Uterus (tissue), 2 donors: ENCODE results near the gene NUP93.

Experiments used
- POLR2A ChIP-seq, 2 donors: fragments of 450-650 bp; IDR thresholded peaks; one replicate each; pipeline ENCODE4 v1.6.1; 2016; ENCODE audit warnings: antibody characterized with exemption in 2 of 2, mild to moderate bottlenecking in 1 of 2, moderate library complexity in 1 of 2
- TF ChIP-seq, protein P1 (sequence below), 4 experiments: fragments of 200-600 bp in 2 of 4; fragments of 450-650 bp in 2 of 4; sonication (generic) in 2 of 4; IDR thresholded peaks; one replicate each; pipeline ENCODE4 v1.5.1; 2016 to 2019; ENCODE audit warnings: antibody characterized with exemption in 4 of 4, mild to moderate bottlenecking in 2 of 4, moderate library complexity in 1 of 4

GRCh38 chr16:56773532-56773931, 43.6 kb downstream of the NUP93 start:
- TF ChIP-seq, protein P1, sequence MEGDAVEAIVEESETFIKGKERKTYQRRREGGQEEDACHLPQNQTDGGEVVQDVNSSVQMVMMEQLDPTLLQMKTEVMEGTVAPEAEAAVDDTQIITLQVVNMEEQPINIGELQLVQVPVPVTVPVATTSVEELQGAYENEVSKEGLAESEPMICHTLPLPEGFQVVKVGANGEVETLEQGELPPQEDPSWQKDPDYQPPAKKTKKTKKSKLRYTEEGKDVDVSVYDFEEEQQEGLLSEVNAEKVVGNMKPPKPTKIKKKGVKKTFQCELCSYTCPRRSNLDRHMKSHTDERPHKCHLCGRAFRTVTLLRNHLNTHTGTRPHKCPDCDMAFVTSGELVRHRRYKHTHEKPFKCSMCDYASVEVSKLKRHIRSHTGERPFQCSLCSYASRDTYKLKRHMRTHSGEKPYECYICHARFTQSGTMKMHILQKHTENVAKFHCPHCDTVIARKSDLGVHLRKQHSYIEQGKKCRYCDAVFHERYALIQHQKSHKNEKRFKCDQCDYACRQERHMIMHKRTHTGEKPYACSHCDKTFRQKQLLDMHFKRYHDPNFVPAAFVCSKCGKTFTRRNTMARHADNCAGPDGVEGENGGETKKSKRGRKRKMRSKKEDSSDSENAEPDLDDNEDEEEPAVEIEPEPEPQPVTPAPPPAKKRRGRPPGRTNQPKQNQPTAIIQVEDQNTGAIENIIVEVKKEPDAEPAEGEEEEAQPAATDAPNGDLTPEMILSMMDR (IDR thresholded peaks at IDR 0.05) = no peak
- TF ChIP-seq POLR2A (IDR thresholded peaks at IDR 0.05) = no peak
